HG02571 (cell line): ENCODE data around the gene CTNNA2.

Experiments used
- ATAC-seq: cut with Tn5 transposase; IDR thresholded peaks from one replicate; pipeline ENCODE4 v1.9.1; 2021; ENCODE audit warnings: mild to moderate bottlenecking, moderate library complexity; ENCODE audit not compliant: unreplicated experiment

CTNNA2 gene

DNA sequence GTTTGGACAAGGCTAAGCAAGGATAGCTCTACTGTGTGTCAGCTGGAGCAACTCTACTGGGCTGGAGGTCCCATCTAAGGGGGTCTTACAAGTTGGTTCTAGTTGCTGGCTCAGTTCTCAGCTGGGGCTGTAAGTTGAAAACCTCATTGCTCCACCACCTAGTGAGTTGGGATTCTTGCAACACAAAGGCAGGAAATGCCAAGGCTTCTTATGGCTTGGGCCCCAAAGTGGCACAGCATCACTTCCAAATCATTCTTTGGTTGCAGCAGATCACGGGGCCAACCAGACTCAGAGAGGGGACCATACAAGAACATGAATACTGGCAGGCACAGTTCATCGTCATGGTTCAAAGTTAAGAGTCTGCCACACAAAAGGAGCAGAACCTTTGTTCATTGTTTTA, 459.0 kb downstream of the CTNNA2 start:
- ATAC-seq, result no peak

GRCh38 chr2:79972661-79973060, 459.8 kb downstream of the CTNNA2 start:
- no peak for ATAC-seq

DNA sequence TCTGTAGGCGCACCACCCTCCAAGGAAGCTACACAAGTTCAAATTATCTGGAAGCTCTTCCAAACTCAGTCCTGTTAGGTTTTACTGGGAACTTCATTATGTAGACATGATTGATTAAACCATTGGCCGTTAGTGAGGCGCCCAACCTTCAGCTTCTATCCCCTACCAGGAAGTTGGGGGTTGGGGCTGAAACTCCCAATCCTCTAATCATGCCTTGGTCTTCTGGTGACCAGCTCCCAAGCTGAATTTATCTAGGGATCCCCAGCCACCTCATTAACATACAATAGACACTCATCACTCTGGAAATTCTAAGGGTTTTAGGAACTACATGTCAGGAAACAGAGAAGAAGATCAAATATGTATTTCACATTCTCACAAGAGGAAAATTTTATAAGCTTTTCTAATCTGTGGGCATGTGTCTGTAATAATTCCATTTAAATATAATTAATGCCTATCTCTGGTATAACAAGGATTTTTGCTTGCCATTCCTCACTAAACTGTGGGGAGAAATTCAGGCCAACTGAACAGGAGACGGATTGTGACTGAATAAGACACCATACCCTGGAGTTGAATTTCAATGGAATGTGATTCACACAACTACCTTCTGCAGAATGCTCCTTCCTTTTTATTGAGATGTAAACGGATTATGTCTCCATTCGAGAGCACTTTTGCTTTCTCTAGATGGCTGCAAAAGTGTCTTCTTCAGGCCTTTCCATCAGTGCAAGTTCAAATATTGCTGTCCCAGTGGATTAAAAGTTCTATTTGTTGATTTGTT, 463.1 kb downstream of the CTNNA2 start:
- ATAC-seq, result no peak

DNA sequence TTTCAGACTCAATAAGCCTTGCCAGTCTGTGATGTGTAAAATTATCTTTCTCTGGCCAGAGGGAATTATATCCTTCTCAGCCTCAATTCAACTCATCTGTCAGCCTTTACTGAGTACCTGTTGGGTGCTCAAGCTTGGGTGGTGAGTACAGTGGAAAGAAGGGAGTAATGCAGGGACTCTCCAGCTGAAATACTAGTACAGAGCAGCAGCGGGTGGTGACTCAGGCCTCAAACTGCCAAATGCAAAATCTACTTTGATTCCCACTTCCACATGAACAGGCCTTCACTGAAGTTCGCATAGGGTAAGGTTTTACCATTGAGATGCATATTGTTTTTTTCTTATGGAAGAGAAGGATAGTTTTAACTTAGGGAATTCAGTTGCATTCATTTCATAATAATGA, 464.9 kb downstream of the CTNNA2 start:
- ATAC-seq, result no peak

DNA sequence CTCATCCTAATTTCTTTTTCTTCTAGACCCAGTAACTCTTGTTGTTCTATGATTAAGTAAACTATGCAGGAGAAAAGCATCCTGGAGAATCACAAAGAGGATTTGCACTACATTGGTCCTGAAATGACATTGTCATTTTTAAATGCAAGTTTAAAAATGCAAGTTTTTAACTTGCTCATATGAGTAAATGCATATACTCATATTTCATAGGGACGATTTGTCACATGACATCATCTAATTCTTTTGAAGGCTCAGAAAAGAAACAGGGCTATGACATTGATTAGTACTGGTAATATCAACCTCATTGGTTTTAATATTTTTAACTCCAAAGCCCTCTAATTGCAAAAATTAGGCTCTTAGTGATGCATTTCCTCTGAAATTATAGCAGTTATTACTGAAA, 467.3 kb downstream of the CTNNA2 start:
- ATAC-seq, result no peak

DNA sequence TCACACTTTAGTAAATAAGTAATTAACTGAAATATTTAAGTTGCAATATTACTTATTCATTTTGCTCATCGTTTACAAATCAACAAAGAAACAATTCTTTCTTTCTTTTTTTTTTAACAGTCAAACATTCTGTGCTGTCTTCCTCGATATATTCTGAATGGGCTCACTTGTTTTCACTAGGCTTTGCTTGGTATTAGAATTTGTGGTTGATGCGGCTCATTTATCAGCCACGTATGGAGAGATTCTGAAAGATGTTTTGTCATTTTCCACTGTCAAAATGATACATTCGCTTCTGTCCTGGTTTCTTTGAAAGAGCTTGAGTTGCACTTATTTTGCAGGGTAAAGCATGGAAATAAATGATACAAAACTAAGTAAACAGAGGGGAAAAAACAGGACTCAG, 468.0 kb downstream of the CTNNA2 start:
- no peak for ATAC-seq

GRCh38 chr2:79981316-79981715, 468.5 kb downstream of the CTNNA2 start:
- no peak for ATAC-seq

GRCh38 chr2:79982445-79982844, 469.6 kb downstream of the CTNNA2 start:
- no peak for ATAC-seq

DNA sequence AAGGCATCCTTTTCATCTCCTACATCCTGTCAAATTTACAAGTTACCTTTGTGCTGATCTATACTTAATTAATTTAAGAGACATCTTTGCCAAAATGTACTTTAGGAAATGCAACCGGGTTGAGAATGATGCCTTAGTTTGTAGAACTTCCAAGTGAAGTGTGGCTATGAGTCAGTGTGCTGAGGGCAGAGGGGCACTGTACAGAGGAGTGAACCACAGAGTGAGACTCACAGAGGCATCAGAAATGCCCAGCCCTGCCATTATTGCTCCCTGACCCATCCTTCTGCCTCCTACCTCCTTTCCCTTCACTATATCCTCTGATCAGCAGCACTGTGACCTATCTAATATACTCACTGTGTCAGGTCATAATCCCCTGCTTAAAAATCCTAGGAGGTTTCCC, 471.6 kb downstream of the CTNNA2 start:
- ATAC-seq, result no peak

GRCh38 chr2:79985145-79985544, 472.3 kb downstream of the CTNNA2 start:
- no peak for ATAC-seq

DNA sequence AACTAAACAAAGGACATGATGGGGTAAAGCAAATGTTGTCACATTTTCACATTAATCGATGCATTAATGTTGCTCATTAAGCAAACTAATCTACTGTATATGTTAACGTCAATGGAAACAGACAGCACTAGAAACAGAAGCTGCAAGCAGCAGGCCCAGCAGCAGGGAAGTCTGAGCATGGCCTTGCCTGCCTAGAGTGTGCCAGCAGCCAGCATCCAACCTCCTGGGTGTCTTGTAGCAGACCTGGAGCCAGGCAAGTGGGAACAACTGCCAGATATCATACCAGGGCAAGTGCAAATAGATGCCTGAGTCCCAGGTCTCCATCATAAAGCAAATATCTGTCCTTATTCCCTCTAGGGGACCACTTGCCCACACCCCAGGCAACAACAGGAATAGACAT, 472.7 kb downstream of the CTNNA2 start:
- no peak for ATAC-seq

- no peak for ATAC-seq
These were observed 480.3 kb downstream of the CTNNA2 start for GRCh38 chr2:79993144-79993543.

GRCh38 chr2:79994161-79994560, 481.3 kb downstream of the CTNNA2 start:
- no peak for ATAC-seq

DNA sequence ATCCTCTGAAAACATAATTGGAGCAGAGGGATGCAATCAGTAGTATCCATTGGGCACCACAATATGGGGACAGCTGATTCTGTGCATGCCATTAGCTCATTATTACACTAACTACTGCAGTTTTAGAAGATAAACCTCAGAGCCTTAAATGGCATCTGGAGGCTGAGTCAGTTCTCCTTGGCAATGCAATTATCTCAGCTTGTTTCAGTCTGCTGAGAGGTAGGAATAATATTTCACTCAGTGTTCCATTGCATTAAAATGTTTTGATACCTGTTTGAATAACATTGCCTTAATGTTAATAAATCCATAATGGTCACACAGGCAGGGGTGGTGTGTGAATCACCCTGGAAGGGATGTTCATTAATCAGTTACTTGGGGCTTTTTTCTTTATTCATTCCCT, 482.1 kb downstream of the CTNNA2 start:
- no peak for ATAC-seq

DNA sequence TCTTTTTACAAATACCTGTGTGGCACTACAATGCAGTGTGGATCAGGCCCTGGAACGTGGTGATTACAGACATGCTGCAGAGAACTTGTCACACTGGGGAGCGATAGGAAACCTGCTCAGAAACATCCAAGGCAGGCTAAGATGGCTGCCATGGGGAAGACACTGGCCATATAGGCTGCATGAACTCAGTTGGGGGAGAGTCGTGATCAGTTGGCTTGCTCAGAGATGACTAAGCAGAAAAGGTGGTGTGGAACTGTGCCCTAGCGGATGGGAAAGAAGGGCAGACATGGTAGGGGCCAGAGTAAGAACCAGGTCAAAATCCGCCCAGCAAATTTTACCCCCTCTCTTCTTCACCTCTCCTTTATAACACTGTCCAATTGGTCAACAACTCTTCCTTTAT, 483.9 kb downstream of the CTNNA2 start:
- ATAC-seq, result no peak

DNA sequence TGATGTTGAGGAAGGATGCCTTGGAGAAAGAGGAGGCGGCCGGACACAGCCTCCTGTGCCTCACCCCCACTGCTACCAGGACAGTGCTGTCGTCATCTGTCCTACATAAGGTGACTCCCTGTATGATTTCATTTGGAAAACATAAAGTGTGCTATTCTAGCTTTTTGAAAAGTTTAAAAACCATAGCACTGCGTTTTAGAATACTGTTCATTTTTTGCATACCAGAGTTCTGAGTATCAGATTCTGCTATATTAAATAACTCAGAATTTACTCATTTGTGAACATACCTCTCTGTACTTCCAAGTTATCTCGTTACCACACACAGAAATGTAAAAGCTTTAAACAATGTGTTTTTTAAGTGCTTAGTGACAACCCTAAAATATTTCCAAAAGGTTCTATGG, 488.9 kb downstream of the CTNNA2 start:
- no peak for ATAC-seq

GRCh38 chr2:80002112-80002511, 489.3 kb downstream of the CTNNA2 start:
- no peak for ATAC-seq

DNA sequence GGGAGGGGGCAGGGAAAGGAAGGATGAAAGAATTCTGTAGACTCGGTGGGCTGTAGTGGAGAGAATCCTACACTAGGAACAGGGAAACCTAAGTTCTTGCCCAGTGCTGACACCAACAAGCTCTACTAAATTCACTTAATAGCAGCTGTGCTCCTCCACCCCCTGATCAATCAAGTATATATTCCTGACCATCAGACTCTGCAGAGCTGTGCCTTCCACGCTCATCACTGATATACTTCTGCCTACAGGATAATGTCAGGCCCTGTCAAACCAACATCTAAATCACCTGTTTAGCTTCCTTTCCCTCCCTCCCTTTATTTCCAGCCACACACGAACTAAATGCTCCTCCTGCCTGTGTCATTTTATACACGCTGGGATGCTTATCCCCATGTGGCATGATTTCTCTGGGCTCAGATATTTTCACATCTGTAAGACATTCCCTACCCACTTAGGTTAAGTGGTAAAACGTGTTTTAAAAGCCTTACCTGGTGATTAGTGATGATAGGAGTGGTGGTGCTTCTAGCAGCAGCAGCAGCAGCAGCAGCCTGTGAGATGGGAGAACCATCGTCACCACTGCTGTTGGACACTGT, 489.8 kb downstream of the CTNNA2 start:
- ATAC-seq, result no peak

DNA sequence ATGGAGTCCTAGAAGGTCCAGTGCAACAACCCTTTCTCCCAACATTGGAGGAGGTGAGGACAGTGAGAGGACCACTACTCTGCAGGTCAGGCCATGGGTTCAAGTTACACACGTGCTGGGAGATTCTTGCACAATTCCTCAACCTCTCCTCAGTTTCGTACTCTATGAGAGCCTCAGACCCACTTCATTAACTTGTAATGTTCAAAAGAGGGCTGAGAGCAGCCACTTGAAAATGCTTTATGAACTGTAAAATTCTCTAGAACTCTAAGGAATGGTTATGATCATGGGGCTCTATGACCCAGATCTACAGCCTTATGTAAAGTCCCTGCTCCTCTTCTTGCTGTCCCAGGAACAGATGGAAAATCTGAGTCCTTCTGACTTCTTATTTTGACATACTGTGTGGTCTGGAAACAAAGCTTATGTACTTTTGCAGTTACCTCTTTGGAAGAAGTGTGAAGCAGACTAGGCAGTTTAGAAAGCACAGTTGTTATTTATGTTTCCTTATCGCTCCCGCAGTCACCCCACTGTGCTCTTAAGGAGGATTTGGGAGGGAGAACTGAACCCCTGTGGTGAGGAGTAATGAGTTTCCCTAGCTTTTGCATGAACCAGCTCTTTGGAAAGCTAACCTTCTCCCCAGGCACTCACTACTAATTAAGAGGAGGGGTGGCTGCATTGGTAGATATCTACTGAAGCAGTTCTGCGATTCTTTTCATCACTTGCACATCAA, 495.1 kb downstream of the CTNNA2 start:
- ATAC-seq, result no peak

DNA sequence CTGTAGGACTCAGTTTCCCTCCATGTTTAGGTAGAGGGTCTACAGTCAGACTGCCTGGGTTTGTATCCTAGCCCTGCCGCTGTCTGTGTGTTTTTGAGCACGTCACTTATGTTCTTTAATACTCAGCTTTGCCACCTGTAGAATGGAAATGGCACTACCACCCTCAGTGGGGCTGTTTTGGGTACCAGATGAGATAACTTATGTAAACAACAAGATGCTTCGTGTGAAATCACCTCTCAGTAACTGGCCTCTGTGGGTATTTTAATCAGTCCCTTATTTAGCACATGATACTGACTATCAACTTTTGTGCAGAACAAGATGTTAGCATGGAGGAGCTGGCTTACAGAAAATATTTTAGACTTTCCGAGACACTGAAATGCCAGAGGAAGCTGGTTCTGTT, 495.7 kb downstream of the CTNNA2 start:
- ATAC-seq, result no peak

- ATAC-seq, result no peak
These were observed 496.4 kb downstream of the CTNNA2 start for GRCh38 chr2:80009211-80009610.

DNA sequence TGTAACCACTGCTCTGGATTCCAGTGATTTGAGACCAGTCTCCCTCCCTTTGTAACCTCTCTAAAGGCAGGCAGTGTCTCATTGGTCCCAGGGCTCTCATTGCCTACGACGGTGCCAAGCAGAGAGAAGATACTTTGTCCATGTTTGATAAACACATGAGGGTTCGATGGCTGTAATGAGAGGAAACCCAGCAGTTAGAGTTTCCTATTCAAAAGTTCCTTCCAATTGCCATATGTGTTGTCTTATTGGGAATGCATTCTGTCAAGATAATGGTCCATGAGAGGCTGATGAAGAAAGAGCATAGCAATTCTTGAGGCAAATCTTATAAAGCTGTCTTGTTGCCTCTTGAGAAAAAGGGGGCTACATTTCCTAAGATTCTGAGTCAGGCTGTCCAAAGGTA, 499.2 kb downstream of the CTNNA2 start:
- no peak for ATAC-seq
